ENCODE measurements around the gene DNAJC15. TPM values are rescaled to one million over a fixed set of nuclear protein-coding genes. Genes with fewer than 3 reads are reported as not detected.
"Not testable (repeated sequence)": the region's sequence is repeated elsewhere in the genome, so short reads cannot be mapped to it uniquely, and the experiment has no call there.

Gene DNAJC15
- total RNA-seq, 1 experiment from 2014 or later, result 12.5 TPM

DNA sequence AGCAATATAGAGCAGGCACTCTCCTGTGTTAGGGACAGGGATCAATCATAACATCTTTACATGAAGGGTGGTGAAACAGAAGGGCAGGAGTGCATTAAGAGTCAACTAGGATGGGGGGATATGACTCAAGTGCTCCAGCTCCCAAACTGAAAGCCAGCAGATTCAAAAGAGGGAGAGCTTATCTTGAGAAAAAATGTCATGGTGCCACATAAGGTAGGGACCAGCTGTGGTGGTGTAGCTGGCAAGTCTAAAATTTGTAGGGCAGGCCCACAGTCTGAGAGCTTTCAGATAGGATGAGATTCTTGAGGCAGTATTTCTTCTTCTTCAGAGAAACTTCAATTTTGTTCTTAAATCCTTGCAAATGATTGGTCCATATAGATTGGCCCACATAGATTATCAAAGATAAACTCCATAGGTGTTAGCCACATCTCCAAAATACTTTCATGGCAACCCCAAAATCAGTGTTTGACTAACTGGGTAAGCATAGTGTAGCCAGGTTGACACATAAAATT is 19.1 kb downstream of the DNAJC15 start:
- Histone ChIP-seq H3K4me1 (ENCODE audit: insufficient read depth, low read length) (peaks cover 13% of the 10 kb centered on the region), H3K9me2 (replicated peaks; ENCODE audit: low read length) (no peaks in the 10 kb centered on the region), H3K36me3 (ENCODE audit: low read depth, low read length) (no peaks in the 10 kb centered on the region), H3K27me3 (ENCODE audit: low read length) (no peaks in the 10 kb centered on the region), H3K4me3 (ENCODE audit: low read length) (no peak overlapping the region), H3K4me2 (ENCODE audit: low read length) (no peak overlapping the region), H3K9me3 (ENCODE audit: low read length) (no peaks in the 10 kb centered on the region), H3K27ac (ENCODE audit: low read length) (no peak overlapping the region), H4K20me1 (ENCODE audit: low read length) (no peaks in the 10 kb centered on the region), H3K79me2 (ENCODE audit: low read length) (no peaks in the 10 kb centered on the region), H2AFZ (ENCODE audit: low read length) (no peak overlapping the region), H3F3A (ENCODE audit: low read length, unreplicated experiment) (no peaks in the 10 kb centered on the region), H3K9ac (ENCODE audit: low read length) (no peak overlapping the region)
- no peak for TF ChIP-seq EZH2phosphoT487 (IDR thresholded peaks at IDR 0.05; ENCODE audit: borderline replicate concordance, low read length)
- TF ChIP-seq, protein P1, sequence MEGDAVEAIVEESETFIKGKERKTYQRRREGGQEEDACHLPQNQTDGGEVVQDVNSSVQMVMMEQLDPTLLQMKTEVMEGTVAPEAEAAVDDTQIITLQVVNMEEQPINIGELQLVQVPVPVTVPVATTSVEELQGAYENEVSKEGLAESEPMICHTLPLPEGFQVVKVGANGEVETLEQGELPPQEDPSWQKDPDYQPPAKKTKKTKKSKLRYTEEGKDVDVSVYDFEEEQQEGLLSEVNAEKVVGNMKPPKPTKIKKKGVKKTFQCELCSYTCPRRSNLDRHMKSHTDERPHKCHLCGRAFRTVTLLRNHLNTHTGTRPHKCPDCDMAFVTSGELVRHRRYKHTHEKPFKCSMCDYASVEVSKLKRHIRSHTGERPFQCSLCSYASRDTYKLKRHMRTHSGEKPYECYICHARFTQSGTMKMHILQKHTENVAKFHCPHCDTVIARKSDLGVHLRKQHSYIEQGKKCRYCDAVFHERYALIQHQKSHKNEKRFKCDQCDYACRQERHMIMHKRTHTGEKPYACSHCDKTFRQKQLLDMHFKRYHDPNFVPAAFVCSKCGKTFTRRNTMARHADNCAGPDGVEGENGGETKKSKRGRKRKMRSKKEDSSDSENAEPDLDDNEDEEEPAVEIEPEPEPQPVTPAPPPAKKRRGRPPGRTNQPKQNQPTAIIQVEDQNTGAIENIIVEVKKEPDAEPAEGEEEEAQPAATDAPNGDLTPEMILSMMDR (conservative IDR thresholded peaks at IDR 0.05; ENCODE audit: low read depth, low read length), result no peak
- TF ChIP-seq EZH2 (IDR thresholded peaks at IDR 0.05; ENCODE audit: low read length, unreplicated experiment), result no peak
- intact Hi-C loops (cut with micrococcal nuclease), result no loop called here
- CTCF ChIA-PET, result no interaction called here
- POLR2A ChIA-PET (ENCODE audit: unreplicated experiment), result interaction anchor here (0.6 kb wide), 1 partner anchor 128 kb away, joined by 6 read pairs; no protein-coding TSS in a partner anchor
- ATAC-seq (no peak), DNase-seq (no peak)
- no TSS peak for BruUV-seq (replicated peaks)

DNA sequence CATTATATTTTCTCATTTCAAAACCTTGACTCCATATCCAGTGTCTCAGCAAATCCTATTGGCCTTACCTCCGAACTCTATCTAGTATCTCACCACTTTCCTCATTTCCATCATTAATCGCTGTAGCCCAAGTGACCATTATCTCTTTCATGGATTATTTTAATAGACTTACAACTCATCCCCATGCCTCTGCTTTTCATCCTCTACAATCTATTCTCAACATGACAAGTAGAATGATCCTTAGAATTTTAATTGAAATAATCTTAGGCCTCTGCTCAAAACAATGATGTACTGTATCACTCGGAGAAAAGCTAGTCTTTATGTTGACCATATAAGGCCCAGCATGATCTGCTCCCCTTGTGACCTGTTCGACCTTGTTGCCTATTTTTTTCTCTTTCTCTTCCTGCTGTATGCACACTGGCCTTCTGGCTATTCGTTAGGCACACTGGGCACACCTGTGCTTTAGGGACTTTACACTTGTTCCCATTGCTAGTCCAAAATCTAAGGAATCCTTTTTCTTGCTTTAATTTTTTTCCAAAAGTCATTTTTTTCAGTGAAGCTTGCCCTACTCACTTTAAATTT is 21.4 kb downstream of the DNAJC15 start:
- ATAC-seq, result no peak
- Histone ChIP-seq H3K27ac (ENCODE audit: low read length) (peak overlapping the region; percentile 65), H3K4me3 (ENCODE audit: low read length) (no peak overlapping the region), H3K9me3 (ENCODE audit: low read length) (no peaks in the 10 kb centered on the region), H3K9me2 (replicated peaks; ENCODE audit: low read length) (no peaks in the 10 kb centered on the region), H3K4me1 (ENCODE audit: insufficient read depth, low read length) (peaks cover 13% of the 10 kb centered on the region), H3K9ac (ENCODE audit: low read length) (peak overlapping the region; percentile 32; the same call in 1 of the 2 replicates), H4K20me1 (ENCODE audit: low read length) (no peaks in the 10 kb centered on the region), H2AFZ (ENCODE audit: low read length) (peak overlapping the region; percentile 35; the same call in 1 of the 2 replicates), H3K27me3 (ENCODE audit: low read length) (no peaks in the 10 kb centered on the region), H3K79me2 (ENCODE audit: low read length) (no peaks in the 10 kb centered on the region), H3K36me3 (ENCODE audit: low read depth, low read length) (no peaks in the 10 kb centered on the region), H3F3A (ENCODE audit: low read length, unreplicated experiment) (no peaks in the 10 kb centered on the region), H3K4me2 (ENCODE audit: low read length) (peak overlapping the region; percentile 51)
- BruUV-seq (replicated peaks), result no TSS peak
- CTCF ChIA-PET, result no interaction called here
- TF ChIP-seq, protein P1 (conservative IDR thresholded peaks at IDR 0.05; ENCODE audit: low read depth, low read length), result no peak
- no peak for TF ChIP-seq EZH2 (IDR thresholded peaks at IDR 0.05; ENCODE audit: low read length, unreplicated experiment)
- no peak for TF ChIP-seq EZH2phosphoT487 (IDR thresholded peaks at IDR 0.05; ENCODE audit: borderline replicate concordance, low read length)
- no peak for DNase-seq
- POLR2A ChIA-PET (ENCODE audit: unreplicated experiment), result no interaction called here
- intact Hi-C loops (cut with micrococcal nuclease), result no loop called here

DNA sequence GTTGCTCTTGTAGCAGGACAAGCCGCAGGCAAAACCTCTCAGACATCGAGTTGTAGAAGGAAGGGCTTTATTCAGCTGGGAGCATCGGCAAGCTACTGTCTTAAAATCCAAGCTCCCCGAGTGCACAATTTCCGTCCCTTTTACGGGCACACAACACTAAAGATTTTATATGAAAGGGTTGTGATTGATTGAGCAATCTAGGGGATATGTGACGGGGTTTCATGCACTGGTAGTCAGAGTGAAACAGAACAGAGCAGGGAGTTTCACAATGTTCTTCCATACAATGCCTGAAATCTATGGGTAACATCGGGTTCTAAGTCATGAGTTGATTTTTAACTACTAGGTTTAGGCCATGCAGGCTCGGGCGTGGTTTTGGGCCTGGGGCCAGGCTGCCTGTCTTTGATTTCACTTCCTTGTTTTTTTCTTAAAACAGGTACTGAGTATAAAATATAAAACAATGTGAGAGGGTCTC is 22.0 kb downstream of the DNAJC15 start:
- POLR2A ChIA-PET (ENCODE audit: unreplicated experiment), result not testable (repeated sequence)
- peak; percentile 46 for DNase-seq

More for the DNA sequence above, 22.0 kb downstream of the DNAJC15 start:
- Histone ChIP-seq H3K4me1 (ENCODE audit: insufficient read depth, low read length) (peaks cover 13% of the 10 kb centered on the region), H3K4me2 (ENCODE audit: low read length) (peak overlapping the region; percentile 51), H2AFZ (ENCODE audit: low read length) (peak overlapping the region; percentile 35; the same call in 1 of the 2 replicates), H3K27ac (ENCODE audit: low read length) (peak overlapping the region; percentile 65), H3K9ac (ENCODE audit: low read length) (peak overlapping the region; percentile 32; the same call in 1 of the 2 replicates)
- H3K79me2 ChIP-seq (ENCODE audit: low read length); H3F3A ChIP-seq (ENCODE audit: low read length, unreplicated experiment); ATAC-seq; H3K36me3 ChIP-seq (ENCODE audit: low read depth, low read length); H3K9me3 ChIP-seq (ENCODE audit: low read length); H3K27me3 ChIP-seq (ENCODE audit: low read length); intact Hi-C loops (cut with micrococcal nuclease); CTCF ChIA-PET; H4K20me1 ChIP-seq (ENCODE audit: low read length); H3K4me3 ChIP-seq (ENCODE audit: low read length); H3K9me2 ChIP-seq (replicated peaks; ENCODE audit: low read length); BruUV-seq (replicated peaks): not testable (repeated sequence)
